SK-N-SH (cell line): Measurements from ENCODE around the gene BAG5. TPM values are rescaled to one million over a fixed set of nuclear protein-coding genes. Genes with fewer than 3 reads are reported as not detected.

ENCODE experiments used
- CTCF ChIA-PET: fragments of 300-600, 350-600 bp; formaldehyde crosslinking; extraction: SDS; loops from one replicate; lab custom pipeline; 2021; lab: Yijun Ruan, JAX
- POLR2A ChIA-PET: fragments of 350-600 bp; sonication (Branson Sonifier 250); formaldehyde crosslinking; extraction: SDS; loops from one replicate; lab custom pipeline; 2020; ENCODE audit warnings: antibody characterized with exemption, inconsistent platforms; lab: Yijun Ruan, JAX
- DNase-seq: peaks from one replicate; pipeline ENCODE4 v3.0.0; 2012
- H2AFZ ChIP-seq: fragments of 200-600 bp; sonication (generic); 2 replicates; pipeline ENCODE4 v1.8.1; 2016; ENCODE audit warnings: antibody characterized with exemption, mild to moderate bottlenecking, low read depth
- H3F3A ChIP-seq: fragments of 200-600 bp; sonication (generic); replicated peaks from 2 replicates; pipeline ENCODE3; 2016; ENCODE audit warnings: antibody characterized with exemption, mild to moderate bottlenecking; ENCODE audit not compliant: insufficient read depth
- H3K27ac ChIP-seq, 2 experiments: fragments of 200-500 bp in 1 of 2; fragments of 200-600 bp in 1 of 2; sonication (Bioruptor generic) in 1 of 2; sonication (generic), shearing (Covaris generic) in 1 of 2; 2 replicates each; pipeline versions ENCODE4 v1.5.1 to v1.6.1; 2014 to 2016; ENCODE audit warnings: low read depth in 2 of 2, inconsistent platforms in 1 of 2, low read length in 1 of 2, mild to moderate bottlenecking in 1 of 2, mixed read lengths in 1 of 2
- H3K27me3 ChIP-seq: fragments of 200-600 bp; sonication (generic), shearing (Covaris generic); 2 replicates; pipeline ENCODE4 v1.6.1; 2016; ENCODE audit warnings: mixed run types; ENCODE audit not compliant: insufficient read depth
- H3K36me3 ChIP-seq, 2 experiments: fragments of 200-500 bp in 1 of 2; fragments of 200-600 bp in 1 of 2; sonication (Bioruptor generic) in 1 of 2; sonication (generic) in 1 of 2; replicated peaks in 1 of 2; 2 replicates each; pipeline versions ENCODE3 to v1.5.1; 2014 to 2016; ENCODE audit warnings: low read length in 1 of 2, mild to moderate bottlenecking in 1 of 2; ENCODE audit not compliant: insufficient read depth in 2 of 2, control insufficient read depth in 1 of 2
- H3K4me1 ChIP-seq, 2 experiments: fragments of 200-500 bp in 1 of 2; fragments of 200-600 bp in 1 of 2; sonication (Bioruptor generic) in 1 of 2; sonication (generic), shearing (Covaris generic) in 1 of 2; 2 replicates each; pipeline versions ENCODE4 v1.5.1 to v1.6.1; 2014 to 2016; ENCODE audit warnings: low read depth in 1 of 2, low read length in 1 of 2, mixed run types in 1 of 2; ENCODE audit not compliant: insufficient read depth in 2 of 2, control insufficient read depth in 1 of 2
- H3K4me2 ChIP-seq: fragments of 200-600 bp; sonication (generic), shearing (Covaris generic); 2 replicates; pipeline ENCODE4 v1.6.1; 2017; ENCODE audit warnings: mixed run types
- H3K4me3 ChIP-seq, 2 experiments: fragments of 200-500 bp in 1 of 2; fragments of 200-600 bp in 1 of 2; sonication (Bioruptor generic) in 1 of 2; sonication (generic), shearing (Covaris generic) in 1 of 2; 2 replicates each; pipeline versions ENCODE4 v1.5.1 to v1.8.1; 2014 to 2016; ENCODE audit warnings: low read depth in 2 of 2, inconsistent platforms in 1 of 2, low read length in 1 of 2, mild to moderate bottlenecking in 1 of 2, mixed read lengths in 1 of 2, moderate library complexity in 1 of 2
- H3K79me2 ChIP-seq: fragments of 200-600 bp; sonication (generic); 2 replicates; pipeline ENCODE4 v1.8.1; 2017; ENCODE audit warnings: mild to moderate bottlenecking; ENCODE audit not compliant: insufficient read depth
- H3K9ac ChIP-seq: fragments of 200-600 bp; sonication (generic); 2 replicates; pipeline ENCODE4 v1.6.1; 2017; ENCODE audit warnings: mixed run types
- H3K9me2 ChIP-seq: fragments of 200-600 bp; sonication (generic); 2 replicates; pipeline ENCODE4 v1.6.1; 2017; ENCODE audit warnings: mixed run types
- H3K9me3 ChIP-seq: fragments of 200-600 bp; sonication (generic); 2 replicates; pipeline ENCODE4 v1.6.1; 2017; ENCODE audit warnings: mixed run types, mild to moderate bottlenecking, moderate library complexity
- H4K20me1 ChIP-seq: fragments of 200-600 bp; sonication (generic); 2 replicates; pipeline ENCODE4 v1.6.1; 2017; ENCODE audit warnings: mild to moderate bottlenecking, mixed run types; ENCODE audit not compliant: insufficient read depth
- CTCF ChIP-seq: fragments of 200-600 bp; sonication (generic); IDR thresholded peaks from 2 replicates; pipeline ENCODE4 v1.6.1; 2017; ENCODE audit warnings: antibody characterized with exemption, mild to moderate bottlenecking, moderate library complexity
- ELF1 ChIP-seq: IDR thresholded peaks from 2 replicates; pipeline ENCODE4 v1.4.0; 2012
- EP300 ChIP-seq, 2 experiments: IDR thresholded peaks; 2 replicates each; pipeline versions ENCODE4 v1.4.0 to v1.6.1; 2012; ENCODE audit warnings: borderline replicate concordance in 1 of 2, low read depth in 1 of 2, low read length in 1 of 2
- MAX ChIP-seq: IDR thresholded peaks from 2 replicates; pipeline ENCODE4 v1.4.0; 2012; ENCODE audit warnings: low read depth
- NFIC ChIP-seq: IDR thresholded peaks from 2 replicates; pipeline ENCODE4 v1.4.0; 2012; ENCODE audit warnings: borderline replicate concordance
- RCOR1 ChIP-seq: fragments of 150-350 bp; IDR thresholded peaks from 2 replicates; pipeline ENCODE4 v1.6.1; 2017; ENCODE audit warnings: antibody characterized with exemption, low read length
- RFX5 ChIP-seq: IDR thresholded peaks from 2 replicates; pipeline ENCODE4 v1.6.1; 2012; ENCODE audit warnings: mild to moderate bottlenecking, improper control_type of control experiment, low read length
- SIN3A ChIP-seq: IDR thresholded peaks from 2 replicates; pipeline ENCODE4 v1.6.1; 2012; ENCODE audit warnings: low read depth, mild to moderate bottlenecking, low read length, moderate library complexity, borderline replicate concordance
- TCF12 ChIP-seq: IDR thresholded peaks from 2 replicates; pipeline ENCODE4 v1.4.0; 2012
- TEAD4 ChIP-seq: IDR thresholded peaks from 2 replicates; pipeline ENCODE4 v1.4.0; 2012; ENCODE audit warnings: mild to moderate bottlenecking, borderline replicate concordance; ENCODE audit not compliant: insufficient read depth
- USF1 ChIP-seq: IDR thresholded peaks from 2 replicates; pipeline ENCODE4 v1.4.0; 2012; ENCODE audit warnings: low read depth, borderline replicate concordance
- ZBTB33 ChIP-seq: IDR thresholded peaks from 2 replicates; pipeline ENCODE4 v1.4.0; 2012; ENCODE audit warnings: low read depth, borderline replicate concordance
- WGBS: methylation state at CpG from one replicate; pipeline ENCODE4 v1.1.6; 2017; ENCODE audit warnings: low lambda C conversion rate; 5-methylcytosine and 5-hydroxymethylcytosine counted together
- polyA plus RNA-seq, 3 experiments: library from polyadenylated mRNA; depleted of rRNA; stranded (reverse); fragments of >200 nt; gene quantifications; 2 replicates each; pipeline ENCODE4 v1.2.3, GENCODE V29; 2012

The BAG5 gene
- polyA plus RNA-seq, 1 of the 3 experiments (the other 2 are of a cell fraction): 5.2 TPM

GRCh38 chr14:103563844-103564505 lies 1.5 kb upstream of the BAG5 start:
- WGBS: 61% methylated on average over 21 of the region's 21 CpGs
- no peaks in the 10 kb centered on the region for H3K27me3 ChIP-seq

More at GRCh38 chr14:103563844-103564505, 1.5 kb upstream of the BAG5 start:
- Histone ChIP-seq H3K36me3 (peaks cover 17 to 18% of the 10 kb centered on the region in 2 experiments), H3K27ac (no peak overlapping the region), H3K79me2 (peaks cover 97% of the 10 kb centered on the region), H3K9me3 (no peaks in the 10 kb centered on the region), H4K20me1 (peaks cover 62% of the 10 kb centered on the region), H2AFZ (no peak overlapping the region), H3K4me1 (peaks cover 9 to 16% of the 10 kb centered on the region in 2 experiments; a peak in 3 of 4 replicates), H3K4me2 (peak overlapping the region; percentile 72), H3K9ac (peak overlapping the region; percentile 94), H3K4me3 (peak overlapping the region; percentile 91 to 92), H3F3A (peaks cover 3% of the 10 kb centered on the region), H3K9me2 (no peaks in the 10 kb centered on the region)
- DNase-seq: no peak
- ChIA-PET CTCF (interaction anchor here (0.9 to 1.0 kb wide), 2 partner anchors 9 to 17 kb away, joined by 3 read pairs; no protein-coding TSS in a partner anchor), POLR2A (no interaction called here)
- TF ChIP-seq TCF12: no peak
- no peak for TF ChIP-seq RCOR1
- no peak for TF ChIP-seq NFIC
- TF ChIP-seq MAX: no peak
- no peak for TF ChIP-seq CTCF
- no peak for TF ChIP-seq ZBTB33
- no peak for TF ChIP-seq ELF1
- no peak for TF ChIP-seq RFX5
- no peak for TF ChIP-seq EP300 (IDR thresholded peaks at IDR 0.05; ENCODE audit: borderline replicate concordance in 1 of 2, low read depth in 1 of 2, low read length in 1 of 2)
- TF ChIP-seq TEAD4: no peak
- TF ChIP-seq USF1: no peak
- no peak for TF ChIP-seq SIN3A
